HL-60/S4 treated with phorbol 12-myristate 13-acetate at 8.2 ng/mL for 4 days and 3 days (cell line): ENCODE results near the gene MIEF1.

ENCODE experiments used
- in situ Hi-C: fragments of 300-500 bp; cut with MboI; formaldehyde crosslinking; loops from 2 replicates; pipeline ENCODE4 v1.15.0; 2022; ENCODE audit warnings: low sequenced_read_pairs

The MIEF1 gene

DNA sequence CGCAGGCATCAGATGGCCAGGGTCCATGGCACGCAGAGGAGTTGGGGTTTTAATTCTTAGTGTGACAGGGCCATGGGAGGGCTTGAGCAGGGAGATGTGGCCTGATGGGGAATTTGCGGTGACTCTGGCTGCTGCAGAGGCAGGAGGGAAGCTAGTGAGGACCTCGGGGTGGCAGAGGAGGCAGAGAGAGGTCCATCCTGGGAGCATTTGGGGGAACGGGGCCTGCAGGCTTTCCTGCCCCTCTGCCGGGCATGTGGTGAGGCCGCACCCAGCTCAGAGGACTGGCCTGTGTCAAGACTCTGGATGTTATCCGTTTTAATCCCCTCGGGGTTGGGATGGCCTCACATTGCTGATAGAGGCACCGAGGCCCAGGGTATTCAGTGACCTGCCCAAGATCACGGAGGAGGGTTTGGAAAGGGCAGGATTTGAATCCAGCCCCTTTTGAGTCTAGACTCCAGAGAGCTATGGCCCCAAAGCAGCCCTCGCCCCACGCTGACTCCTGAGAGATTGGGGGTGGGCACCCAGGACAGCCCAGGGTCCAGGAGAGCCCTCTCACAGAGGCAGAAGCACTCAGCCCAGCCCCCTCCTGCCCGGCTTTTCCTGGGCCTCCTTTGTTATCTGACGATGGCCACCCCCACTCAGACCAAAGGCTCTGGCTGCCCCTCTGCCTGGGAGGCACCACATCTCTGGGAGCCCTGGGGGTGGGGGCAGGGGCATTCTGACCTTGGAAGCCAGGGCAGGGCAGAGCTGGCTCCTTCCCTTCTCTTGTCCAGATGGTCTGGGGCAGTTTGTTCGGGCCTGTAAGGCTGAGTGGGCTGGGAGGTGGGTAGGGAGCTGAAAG is 31.4 kb upstream of the MIEF1 start:
- in situ Hi-C loops: no loop called here

GRCh38 chr22:39471381-39472141 is 30.5 kb upstream of the MIEF1 start:
- in situ Hi-C loops: no loop called here

DNA sequence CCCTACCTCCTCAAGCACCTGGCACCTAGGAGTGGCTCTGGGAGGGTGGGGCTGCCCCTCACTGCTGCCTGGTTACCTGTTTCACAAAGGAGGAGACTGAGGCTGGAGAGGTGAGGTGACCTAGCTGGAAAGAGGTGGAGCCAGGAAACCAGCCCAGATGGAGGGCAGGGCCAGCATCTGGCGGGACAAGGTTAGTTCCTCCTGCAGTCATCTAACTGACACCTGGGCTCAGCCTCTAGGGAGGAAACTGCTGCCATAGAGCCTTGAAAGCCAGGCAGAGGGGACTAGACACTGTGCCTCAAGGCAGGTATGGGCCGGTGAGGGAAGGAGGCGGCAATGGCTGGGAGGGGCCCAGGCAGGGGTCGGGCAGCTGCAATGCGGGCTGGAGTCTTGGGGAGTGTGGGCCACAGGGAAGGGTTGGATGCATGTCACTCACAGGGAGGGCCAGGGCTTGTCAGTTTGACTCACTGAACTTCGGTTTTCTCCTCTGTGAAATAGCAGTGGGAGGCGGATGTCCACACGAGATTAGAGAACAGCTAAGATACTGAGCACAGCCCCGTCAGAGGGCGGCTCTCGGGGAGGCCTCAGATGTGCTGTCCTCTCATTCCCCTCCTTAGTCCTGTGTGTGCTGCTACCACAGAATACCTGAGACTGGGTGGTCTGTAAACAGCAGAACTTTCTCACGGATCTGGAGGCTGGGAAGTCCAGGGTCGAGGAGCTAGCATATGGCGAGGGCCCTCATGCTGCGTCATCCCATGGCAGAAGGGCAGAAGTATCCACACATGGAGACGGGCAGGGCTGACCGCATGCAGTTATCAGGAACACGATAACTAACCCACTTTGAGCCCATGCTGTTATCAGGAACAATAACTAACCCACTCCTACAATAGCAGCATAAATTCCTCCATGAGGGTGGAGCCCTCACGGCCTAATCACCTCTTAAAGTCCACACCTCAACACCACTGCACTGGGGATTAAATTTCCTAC is 29.2 kb upstream of the MIEF1 start:
- in situ Hi-C loops: no loop called here

- in situ Hi-C loops: no loop called here
Measured at GRCh38 chr22:39473851-39474250, 28.2 kb upstream of the MIEF1 start.

DNA sequence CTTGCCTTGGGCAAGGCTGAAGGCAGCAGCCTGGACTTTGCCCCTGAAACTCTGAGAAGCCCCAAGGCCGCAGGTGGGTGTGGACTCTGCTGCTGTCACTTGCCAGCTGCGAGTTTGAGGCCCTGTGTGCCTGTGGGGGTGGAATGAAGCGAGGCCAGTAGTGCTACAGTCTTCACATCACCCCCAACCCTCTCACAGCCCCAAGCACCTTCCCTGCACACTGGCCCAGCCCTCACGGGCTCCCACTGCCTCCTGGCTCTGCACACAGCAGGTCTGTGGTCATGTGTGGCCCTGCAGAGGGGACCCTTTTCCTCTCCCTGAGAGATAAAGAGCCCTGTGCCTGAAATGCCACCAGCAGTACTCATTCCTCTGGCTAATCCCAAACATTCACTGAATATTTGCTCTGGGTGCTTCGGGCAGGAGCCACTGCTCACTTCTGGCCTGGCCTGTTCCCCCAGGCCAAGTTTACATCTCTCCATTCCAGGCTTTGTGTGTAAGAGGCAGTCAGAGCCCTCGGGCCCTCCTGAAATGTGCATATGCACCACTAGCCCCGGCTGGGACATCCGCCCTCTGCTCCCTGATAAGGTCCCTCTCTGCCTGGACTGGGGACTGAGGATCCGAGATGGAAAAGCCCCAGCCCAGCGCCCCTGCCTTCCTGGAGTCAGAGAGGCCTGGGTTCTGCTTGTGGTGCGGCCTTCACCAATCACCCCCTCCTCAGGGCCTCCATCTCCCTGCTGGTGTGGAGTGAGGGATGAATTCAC is 27.6 kb upstream of the MIEF1 start:
- in situ Hi-C loops: no loop called here

- in situ Hi-C loops: no loop called here
Measured at GRCh38 chr22:39475337-39475736, 26.8 kb upstream of the MIEF1 start.

DNA sequence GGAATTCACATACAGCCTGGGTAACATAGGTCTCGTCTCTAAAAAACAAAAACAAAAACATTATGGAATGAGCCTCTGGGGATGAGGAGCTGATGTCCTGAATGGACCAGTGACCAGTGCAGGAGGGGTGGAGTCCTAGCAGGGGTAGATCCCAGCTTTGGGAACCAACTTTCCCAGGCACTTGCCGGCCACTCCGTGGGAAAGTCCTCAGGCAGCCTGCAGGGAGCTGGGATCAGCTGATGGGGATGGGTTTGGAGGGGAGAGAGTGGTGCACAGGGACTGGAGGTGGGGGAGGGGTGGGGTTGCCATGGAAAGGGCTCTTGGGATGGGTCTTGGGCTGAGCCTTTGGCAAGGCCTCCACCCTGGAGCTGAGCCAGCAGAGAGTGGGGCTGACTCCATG is 26.2 kb upstream of the MIEF1 start:
- in situ Hi-C loops: no loop called here

DNA sequence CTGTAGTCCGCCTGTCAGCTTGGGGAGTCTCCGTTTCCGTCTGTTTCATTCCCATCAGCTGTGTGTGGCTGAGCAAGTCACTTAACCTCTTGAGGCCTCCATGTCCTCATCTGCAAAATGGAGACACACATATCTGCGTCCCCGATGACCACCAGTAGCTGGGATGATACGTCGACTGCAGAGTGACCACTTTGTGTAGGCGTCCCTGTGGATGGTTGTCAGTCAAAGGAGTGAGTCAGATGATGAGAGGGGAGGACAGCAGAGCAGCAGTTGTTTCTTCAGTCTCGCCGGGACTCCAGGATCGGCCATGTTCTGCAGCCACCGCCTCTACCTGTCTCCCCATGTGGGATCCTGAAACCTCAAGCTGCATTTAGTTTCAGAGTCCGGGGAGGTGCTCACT is 25.4 kb upstream of the MIEF1 start:
- in situ Hi-C loops: no loop called here

- in situ Hi-C loops: no loop called here
Measured at GRCh38 chr22:39477542-39477941, 24.5 kb upstream of the MIEF1 start.

DNA sequence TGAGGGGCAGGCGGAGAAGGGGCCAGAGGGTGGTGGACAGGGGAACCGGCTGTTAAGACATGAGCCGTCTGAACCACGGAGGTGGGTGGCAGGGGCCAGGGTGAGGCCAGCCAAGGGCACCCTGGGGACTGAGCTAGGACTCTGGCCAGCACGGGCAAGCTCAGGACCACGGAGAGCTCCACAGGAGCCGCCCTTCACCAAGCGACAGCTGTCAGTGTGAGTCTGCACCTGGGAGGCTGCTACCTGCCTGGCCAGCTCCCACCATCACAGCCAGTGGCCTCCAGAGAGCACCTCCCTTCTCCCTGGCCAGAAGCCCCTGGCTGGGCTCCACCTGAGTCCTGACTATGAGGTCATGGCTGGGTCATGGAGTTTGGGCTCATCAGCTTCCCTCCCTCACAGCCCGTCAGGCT is 23.6 kb upstream of the MIEF1 start:
- in situ Hi-C loops: no loop called here

DNA sequence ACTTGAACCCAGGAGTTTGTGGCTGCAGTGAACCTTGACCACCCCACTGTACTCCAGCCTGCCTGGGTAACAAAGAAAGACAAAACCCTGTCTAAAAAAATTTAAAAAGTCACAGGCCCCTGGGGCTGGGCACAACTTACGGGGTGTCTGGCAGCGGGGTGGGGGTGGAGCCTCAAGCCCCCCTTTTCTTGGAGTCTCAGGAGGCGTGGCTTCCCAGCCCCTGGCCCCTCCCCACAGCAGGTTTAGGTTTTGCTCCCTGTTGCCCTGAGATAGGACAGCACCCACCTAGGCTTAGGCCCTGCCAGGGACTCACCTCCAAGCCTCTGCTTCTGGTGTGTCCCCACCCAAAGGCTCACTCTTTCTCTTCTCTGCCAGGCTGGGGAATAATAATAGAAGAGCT is 22.8 kb upstream of the MIEF1 start:
- in situ Hi-C loops: no loop called here

GRCh38 chr22:39480557-39480956 is 21.5 kb upstream of the MIEF1 start:
- in situ Hi-C loops: no loop called here

- in situ Hi-C loops: no loop called here
Measured at GRCh38 chr22:39481054-39481453, 21.0 kb upstream of the MIEF1 start.

DNA sequence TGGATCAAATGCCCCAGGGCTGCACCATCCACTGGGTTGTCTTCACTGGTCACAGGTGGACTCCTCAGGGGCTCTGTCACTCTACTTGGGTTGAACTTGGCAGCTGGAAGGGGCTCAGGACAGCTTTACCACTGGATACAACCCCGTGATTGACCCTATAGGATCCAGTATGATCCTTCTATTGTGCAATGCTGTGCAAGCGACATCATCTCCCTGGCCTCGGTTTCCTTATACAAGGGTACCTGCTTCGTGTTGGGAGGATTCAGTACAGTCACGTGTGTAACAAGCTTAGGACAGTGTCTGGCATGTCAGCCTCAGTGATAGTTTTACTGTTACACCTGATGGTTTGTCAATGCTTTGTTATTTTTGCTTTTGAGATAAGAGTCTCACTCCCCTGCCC is 20.5 kb upstream of the MIEF1 start:
- in situ Hi-C loops: no loop called here

GRCh38 chr22:39482768-39483167 is 19.3 kb upstream of the MIEF1 start:
- in situ Hi-C loops: no loop called here

DNA sequence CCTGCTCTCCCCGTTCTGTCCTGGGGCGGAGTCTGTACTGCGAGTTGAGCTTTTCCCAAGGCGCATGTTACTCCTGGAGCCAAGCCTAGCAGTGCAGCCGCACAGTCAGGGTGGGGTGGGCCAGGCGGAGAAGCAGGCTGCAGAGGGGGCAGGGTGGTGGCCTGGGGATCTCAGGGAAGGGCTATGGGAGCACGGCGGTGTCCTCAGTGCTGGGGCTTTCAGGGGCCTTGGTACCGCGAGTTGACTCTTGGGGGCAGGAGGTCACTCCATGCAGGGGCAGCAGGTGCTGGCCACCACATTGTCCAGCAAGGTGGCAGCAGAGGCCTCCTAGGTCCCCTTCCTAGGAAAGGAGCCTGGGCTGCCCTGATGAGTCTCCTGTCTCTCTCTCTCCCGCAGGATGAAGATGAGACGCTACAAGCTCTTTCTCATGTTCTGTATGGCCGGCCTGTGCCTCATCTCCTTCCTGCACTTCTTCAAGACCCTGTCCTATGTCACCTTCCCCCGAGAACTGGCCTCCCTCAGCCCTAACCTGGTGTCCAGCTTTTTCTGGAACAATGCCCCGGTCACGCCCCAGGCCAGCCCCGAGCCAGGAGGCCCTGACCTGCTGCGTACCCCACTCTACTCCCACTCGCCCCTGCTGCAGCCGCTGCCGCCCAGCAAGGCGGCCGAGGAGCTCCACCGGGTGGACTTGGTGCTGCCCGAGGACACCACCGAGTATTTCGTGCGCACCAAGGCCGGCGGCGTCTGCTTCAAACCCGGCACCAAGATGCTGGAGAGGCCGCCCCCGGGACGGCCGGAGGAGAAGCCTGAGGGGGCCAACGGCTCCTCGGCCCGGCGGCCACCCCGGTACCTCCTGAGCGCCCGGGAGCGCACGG is 14.9 kb upstream of the MIEF1 start:
- in situ Hi-C loops: no loop called here

DNA sequence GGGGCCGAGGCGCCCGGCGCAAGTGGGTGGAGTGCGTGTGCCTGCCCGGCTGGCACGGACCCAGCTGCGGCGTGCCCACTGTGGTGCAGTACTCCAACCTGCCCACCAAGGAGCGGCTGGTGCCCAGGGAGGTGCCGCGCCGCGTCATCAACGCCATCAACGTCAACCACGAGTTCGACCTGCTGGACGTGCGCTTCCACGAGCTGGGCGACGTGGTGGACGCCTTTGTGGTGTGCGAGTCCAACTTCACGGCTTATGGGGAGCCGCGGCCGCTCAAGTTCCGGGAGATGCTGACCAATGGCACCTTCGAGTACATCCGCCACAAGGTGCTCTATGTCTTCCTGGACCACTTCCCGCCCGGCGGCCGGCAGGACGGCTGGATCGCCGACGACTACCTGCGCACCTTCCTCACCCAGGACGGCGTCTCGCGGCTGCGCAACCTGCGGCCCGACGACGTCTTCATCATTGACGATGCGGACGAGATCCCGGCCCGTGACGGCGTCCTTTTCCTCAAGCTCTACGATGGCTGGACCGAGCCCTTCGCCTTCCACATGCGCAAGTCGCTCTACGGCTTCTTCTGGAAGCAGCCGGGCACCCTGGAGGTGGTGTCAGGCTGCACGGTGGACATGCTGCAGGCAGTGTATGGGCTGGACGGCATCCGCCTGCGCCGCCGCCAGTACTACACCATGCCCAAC is 14.1 kb upstream of the MIEF1 start:
- in situ Hi-C loops: no loop called here

- in situ Hi-C loops: no loop called here
Measured at GRCh38 chr22:39488563-39489083, 13.5 kb upstream of the MIEF1 start.
